ENCODE results near the gene MAPK8. TPM values are rescaled to one million over a fixed set of nuclear protein-coding genes. Genes with fewer than 3 reads are reported as not detected.

MAPK8 gene
- total and polyA plus RNA-seq, 9 of the 15 experiments (the other 6 are each of a cell fraction or from before 2014, with no cell fraction given): 6.4 to 159 (median 71.0) TPM

DNA sequence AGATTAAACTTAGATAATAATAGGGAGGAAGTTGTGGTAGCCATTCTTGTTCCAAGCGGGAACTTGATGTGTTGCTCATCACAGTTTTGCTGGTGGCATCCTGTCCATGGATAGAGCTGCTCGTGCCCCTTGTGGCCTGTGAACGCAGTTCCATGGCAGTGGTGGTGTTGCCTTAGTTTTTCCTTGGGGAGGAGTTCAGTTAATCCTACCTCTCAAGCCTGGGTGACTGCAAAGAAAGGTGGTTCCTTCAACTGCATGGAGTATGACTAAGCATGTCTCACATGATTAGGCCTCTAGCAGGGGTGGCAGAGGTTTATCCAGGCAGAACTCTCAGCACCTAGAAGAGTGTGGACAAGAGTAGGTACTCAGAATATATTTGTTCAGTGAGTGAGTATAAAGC lies 99.7 kb downstream of the MAPK8 start (continued):
- TF ChIP-seq YY1 (IDR thresholded peaks at IDR 0.05; ENCODE audit: borderline replicate concordance in 1 of 3, control insufficient read depth in 1 of 3, extremely low read depth in 1 of 3, insufficient read depth in 3 of 3, insufficient read length in 1 of 3, insufficient replicate concordance in 2 of 3, low read depth in 1 of 3, low read length in 2 of 3): peak in 2 of 3 experiments; percentile 31 to 34
- TF ChIP-seq, protein P1, sequence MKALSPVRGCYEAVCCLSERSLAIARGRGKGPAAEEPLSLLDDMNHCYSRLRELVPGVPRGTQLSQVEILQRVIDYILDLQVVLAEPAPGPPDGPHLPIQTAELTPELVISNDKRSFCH (CRISPR knock-in tag; IDR thresholded peaks at IDR 0.05): no peak
- TF ChIP-seq, protein P1 (tag; IDR thresholded peaks at IDR 0.05): 0 out of 2 replicates have a peak, but pooled peaks have one; percentile 2
- TF ChIP-seq NR4A1 (CRISPR knock-in tag; IDR thresholded peaks at IDR 0.05): no peak
- TF ChIP-seq NR4A1 (tag; IDR thresholded peaks at IDR 0.05): peak; percentile 48; the same call in 1 of the 2 replicates
- no peak for TF ChIP-seq SRSF1 (IDR thresholded peaks at IDR 0.05; ENCODE audit: low read depth, low read length)
- peak; percentile 50 for TF ChIP-seq MYC (IDR thresholded peaks at IDR 0.05; ENCODE audit: low read depth, low read length)
- peak; percentile 26; the same call in 1 of the 2 replicates for TF ChIP-seq MYC (CRISPR knock-in tag; IDR thresholded peaks at IDR 0.05; ENCODE audit: borderline replicate concordance, low read depth)
- TF ChIP-seq ARNT (IDR thresholded peaks at IDR 0.05): peak in 1 of 2 experiments; percentile 43; a peak in 1 of 4 replicates
- TF ChIP-seq, protein P2, sequence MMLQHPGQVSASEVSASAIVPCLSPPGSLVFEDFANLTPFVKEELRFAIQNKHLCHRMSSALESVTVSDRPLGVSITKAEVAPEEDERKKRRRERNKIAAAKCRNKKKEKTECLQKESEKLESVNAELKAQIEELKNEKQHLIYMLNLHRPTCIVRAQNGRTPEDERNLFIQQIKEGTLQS (IDR thresholded peaks at IDR 0.05): peak; percentile 78
- TF ChIP-seq, protein P2 (CRISPR knock-in tag; conservative IDR thresholded peaks at IDR 0.05): no peak; the same call in 1 of the 2 replicates
- peak; percentile 68; the same call in 1 of the 2 replicates for TF ChIP-seq MEF2D (tag; conservative IDR thresholded peaks at IDR 0.05; ENCODE audit: low read depth)
- peak; percentile 49; the same call in 1 of the 2 replicates for TF ChIP-seq KLF6 (CRISPR knock-in tag; IDR thresholded peaks at IDR 0.05; ENCODE audit: borderline replicate concordance)
- TF ChIP-seq CBX3 (IDR thresholded peaks at IDR 0.05; ENCODE audit: borderline replicate concordance in 1 of 2, low read length in 2 of 2): peak in 1 of 2 experiments; percentile 59; a peak in 1 of 3 replicates
- TF ChIP-seq GATA2 (CRISPR knock-in tag; IDR thresholded peaks at IDR 0.05): 0 out of 2 replicates have a peak, but pooled peaks have one; percentile 9
- no peak for TF ChIP-seq SREBF2 (CRISPR knock-in tag; IDR thresholded peaks at IDR 0.05)
- peak; percentile 74; the same call in 1 of the 2 replicates for TF ChIP-seq PHF21A (IDR thresholded peaks at IDR 0.05; ENCODE audit: borderline replicate concordance, low read depth)
- no peak for TF ChIP-seq MTA2 (IDR thresholded peaks at IDR 0.05; ENCODE audit: low read depth)
- TF ChIP-seq, protein P3, sequence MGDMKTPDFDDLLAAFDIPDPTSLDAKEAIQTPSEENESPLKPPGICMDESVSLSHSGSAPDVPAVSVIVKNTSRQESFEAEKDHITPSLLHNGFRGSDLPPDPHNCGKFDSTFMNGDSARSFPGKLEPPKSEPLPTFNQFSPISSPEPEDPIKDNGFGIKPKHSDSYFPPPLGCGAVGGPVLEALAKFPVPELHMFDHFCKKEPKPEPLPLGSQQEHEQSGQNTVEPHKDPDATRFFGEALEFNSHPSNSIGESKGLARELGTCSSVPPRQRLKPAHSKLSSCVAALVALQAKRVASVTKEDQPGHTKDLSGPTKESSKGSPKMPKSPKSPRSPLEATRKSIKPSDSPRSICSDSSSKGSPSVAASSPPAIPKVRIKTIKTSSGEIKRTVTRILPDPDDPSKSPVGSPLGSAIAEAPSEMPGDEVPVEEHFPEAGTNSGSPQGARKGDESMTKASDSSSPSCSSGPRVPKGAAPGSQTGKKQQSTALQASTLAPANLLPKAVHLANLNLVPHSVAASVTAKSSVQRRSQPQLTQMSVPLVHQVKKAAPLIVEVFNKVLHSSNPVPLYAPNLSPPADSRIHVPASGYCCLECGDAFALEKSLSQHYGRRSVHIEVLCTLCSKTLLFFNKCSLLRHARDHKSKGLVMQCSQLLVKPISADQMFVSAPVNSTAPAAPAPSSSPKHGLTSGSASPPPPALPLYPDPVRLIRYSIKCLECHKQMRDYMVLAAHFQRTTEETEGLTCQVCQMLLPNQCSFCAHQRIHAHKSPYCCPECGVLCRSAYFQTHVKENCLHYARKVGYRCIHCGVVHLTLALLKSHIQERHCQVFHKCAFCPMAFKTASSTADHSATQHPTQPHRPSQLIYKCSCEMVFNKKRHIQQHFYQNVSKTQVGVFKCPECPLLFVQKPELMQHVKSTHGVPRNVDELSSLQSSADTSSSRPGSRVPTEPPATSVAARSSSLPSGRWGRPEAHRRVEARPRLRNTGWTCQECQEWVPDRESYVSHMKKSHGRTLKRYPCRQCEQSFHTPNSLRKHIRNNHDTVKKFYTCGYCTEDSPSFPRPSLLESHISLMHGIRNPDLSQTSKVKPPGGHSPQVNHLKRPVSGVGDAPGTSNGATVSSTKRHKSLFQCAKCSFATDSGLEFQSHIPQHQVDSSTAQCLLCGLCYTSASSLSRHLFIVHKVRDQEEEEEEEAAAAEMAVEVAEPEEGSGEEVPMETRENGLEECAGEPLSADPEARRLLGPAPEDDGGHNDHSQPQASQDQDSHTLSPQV (IDR thresholded peaks at IDR 0.05): peak; percentile 98
- TF ChIP-seq L3MBTL2 (IDR thresholded peaks at IDR 0.05): peak; percentile 87
- 0 out of 2 replicates have a peak, but pooled peaks have one; percentile 28 for TF ChIP-seq ETV5 (CRISPR knock-in tag; IDR thresholded peaks at IDR 0.05; ENCODE audit: low read depth)
- TF ChIP-seq EHMT2 (IDR thresholded peaks at IDR 0.05): peak; percentile 88
- TF ChIP-seq SMARCA4 (IDR thresholded peaks at IDR 0.05): peak; percentile 82

All from K562 (cell line).